Hematopoietic multipotent progenitor cell treated with erythropoietin and hydrocortisone succinate and interleukin-3 and kit ligand, for 17 days (in vitro differentiated cells): ENCODE data around the gene SERPINA4.

ENCODE experiments used
- DNase-seq: peaks from one replicate; pipeline ENCODE4 v3.0.0-alpha.2; 2015; ENCODE audit warnings: low spot score

Gene SERPINA4, protein sequence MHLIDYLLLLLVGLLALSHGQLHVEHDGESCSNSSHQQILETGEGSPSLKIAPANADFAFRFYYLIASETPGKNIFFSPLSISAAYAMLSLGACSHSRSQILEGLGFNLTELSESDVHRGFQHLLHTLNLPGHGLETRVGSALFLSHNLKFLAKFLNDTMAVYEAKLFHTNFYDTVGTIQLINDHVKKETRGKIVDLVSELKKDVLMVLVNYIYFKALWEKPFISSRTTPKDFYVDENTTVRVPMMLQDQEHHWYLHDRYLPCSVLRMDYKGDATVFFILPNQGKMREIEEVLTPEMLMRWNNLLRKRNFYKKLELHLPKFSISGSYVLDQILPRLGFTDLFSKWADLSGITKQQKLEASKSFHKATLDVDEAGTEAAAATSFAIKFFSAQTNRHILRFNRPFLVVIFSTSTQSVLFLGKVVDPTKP

DNA sequence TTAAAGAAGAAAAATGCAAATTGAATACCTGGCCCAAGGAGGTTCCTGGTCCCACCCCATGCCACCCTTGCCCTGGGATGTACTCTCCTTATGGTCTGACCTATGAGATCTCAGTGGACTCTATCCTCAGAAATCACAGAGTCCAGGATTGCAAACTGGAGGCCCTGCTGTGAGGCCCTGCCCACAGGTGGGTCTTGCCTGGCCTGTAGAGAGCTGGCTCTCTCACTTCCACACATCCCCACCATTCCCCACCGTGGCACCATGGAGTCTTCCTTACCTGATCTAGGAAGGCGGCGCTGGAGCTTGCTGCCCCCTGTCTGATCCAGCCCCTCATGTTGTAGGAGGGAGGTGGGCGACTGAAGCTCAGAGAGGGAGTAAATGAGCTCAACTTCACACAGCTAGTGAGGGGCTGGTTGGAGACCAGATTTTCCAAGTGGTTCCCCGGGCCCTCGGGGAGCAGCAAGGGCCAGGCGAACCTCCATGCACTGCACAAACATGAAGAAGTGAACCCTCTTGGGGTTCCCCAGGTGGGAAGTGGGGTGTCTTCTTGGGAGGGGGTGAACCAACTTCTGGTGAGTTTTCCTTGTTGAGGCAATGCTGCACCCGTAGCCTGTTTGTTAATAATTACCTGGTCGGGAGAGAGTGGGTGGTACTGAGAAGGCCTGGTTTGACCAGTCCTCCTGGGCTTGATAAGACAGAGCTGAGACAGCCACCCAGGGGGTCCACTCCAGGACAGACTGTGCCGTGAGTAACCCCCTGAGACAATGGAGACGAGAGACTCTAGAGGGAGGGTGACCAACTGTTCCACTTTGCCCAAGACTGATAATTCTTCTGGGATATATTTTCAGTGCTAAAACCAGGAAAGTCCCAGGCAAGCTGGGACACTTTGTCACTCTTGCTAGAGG lies at the start of gene SERPINA4:
TSS of gene SERPINA4 (plus strand) at position 692 of the 905 bp plus-strand sequence. CDS start 2,041 bp downstream, outside the sequence.
- no peak for DNase-seq

DNA sequence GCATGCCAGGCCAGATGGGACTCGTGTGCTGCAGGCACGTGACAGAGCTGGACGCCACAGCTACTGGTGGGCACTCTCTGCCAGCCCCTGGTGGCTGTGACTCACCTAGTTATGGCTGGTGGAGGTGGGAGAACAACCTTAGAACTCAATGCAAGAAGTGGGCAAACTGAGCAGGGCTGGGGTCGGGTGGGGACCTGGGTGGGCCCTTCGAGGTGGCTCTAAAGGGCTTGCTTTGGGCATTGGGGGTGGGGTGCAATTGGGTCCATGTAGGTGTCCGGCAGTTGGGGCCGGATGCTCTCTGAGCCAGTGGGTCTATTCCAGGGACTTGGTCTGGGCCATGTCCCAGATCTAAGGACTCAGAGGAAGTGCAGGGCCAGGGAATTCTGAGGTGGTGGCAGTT lies 46.9 kb upstream of the SERPINA4 start:
- no peak for DNase-seq

- no peak for DNase-seq
Observed at GRCh38 chr14:94515426-94515825, 45.8 kb upstream of the SERPINA4 start.

DNA sequence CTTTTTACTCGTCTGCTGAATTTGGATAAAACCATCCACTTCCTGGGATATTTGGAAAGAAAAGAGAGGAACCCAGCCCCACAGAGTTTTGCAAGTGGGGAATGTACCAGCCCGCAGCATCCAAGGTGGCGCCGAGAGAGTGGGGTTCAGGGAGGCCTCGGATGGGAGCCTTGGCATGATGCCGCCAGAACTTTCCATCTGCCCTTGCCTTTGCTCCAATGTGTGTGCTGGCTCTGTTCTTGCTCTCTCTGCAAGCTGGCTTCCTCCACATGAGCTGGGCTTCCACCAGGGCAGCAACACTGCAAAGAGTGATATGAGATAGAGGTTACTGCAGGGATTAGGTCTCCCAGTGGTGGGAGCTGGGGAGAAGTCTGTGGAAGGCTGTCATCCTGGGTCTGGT lies 45.4 kb upstream of the SERPINA4 start:
- no peak for DNase-seq

GRCh38 chr14:94517248-94517640 lies 44.0 kb upstream of the SERPINA4 start:
- DNase-seq: no peak

DNA sequence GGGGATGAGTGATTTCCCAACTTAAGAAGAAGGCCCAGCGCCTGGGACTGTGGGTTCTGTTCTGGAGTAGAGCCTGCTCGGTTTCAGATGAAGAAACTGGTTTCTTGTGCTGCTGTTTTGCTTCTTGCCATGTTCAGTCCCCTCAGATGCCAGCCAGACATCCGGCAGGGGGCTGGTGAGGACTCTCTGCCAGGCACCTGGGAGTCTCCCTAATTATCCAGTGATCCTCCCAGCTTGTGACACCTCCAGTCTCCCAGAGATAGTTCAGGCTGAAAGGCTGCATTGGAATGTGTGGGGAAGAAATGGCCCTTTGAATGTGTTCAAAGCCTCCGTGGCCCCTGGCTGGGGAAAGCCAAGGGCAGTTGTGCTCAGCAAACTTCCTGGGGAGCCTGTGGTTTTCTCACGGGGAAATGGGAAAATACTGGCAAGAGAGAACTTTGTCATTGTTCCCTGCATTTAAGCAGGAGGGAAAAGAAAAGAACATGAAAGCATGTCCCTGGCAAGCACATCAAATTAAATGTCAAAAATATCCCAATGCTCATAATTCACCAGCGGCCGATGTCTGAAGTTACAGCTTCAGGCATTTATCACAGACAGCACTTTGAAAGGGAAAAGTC lies 43.5 kb upstream of the SERPINA4 start:
- DNase-seq: no peak

GRCh38 chr14:94521375-94522114 lies 39.7 kb upstream of the SERPINA4 start:
- DNase-seq: no peak

GRCh38 chr14:94522115-94522724 lies 39.0 kb upstream of the SERPINA4 start:
- no peak for DNase-seq

DNA sequence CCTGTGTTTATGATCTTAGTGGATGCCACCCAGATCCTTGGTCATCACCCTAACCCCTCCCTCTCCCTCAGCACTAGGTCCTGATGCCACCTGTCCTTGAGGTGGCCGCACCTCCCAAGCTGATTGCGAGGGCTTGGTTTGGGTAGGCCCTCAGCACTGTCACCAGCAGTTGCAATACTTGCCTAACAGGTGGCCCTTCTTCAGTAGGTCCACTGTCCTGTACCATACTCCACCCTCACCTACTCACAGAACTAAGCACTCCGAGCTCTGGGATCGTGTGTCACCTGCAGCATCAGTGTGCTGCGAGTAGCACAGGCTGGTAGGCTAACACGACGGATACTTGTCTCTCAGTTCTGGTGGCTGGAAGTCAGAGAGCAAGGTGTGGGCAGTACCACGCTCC lies 38.0 kb upstream of the SERPINA4 start:
- no peak for DNase-seq

GRCh38 chr14:94524093-94524492 lies 37.1 kb upstream of the SERPINA4 start:
- no peak for DNase-seq

GRCh38 chr14:94531187-94531586 lies 30.1 kb upstream of the SERPINA4 start:
- no peak for DNase-seq

GRCh38 chr14:94532447-94532846 lies 28.8 kb upstream of the SERPINA4 start:
- no peak for DNase-seq

DNA sequence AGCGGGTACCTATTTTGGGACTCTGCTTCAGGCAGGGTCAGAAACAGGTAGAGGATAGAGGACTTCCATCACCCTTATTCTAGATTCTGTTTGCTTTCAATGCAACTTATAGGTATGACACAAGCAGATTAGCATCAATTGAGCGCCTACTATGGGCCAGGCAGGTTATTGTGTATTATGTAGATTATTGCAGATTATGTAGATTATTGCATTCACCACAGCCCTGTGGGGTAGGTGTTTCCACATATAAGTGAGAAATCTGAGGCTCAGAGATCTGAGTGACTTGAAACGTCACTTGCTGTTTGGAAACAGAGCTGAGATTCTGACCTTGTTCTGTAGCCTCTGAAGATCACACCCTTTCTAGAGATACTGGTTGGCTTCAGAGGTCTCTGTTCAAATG lies 25.7 kb upstream of the SERPINA4 start:
- no peak for DNase-seq

DNA sequence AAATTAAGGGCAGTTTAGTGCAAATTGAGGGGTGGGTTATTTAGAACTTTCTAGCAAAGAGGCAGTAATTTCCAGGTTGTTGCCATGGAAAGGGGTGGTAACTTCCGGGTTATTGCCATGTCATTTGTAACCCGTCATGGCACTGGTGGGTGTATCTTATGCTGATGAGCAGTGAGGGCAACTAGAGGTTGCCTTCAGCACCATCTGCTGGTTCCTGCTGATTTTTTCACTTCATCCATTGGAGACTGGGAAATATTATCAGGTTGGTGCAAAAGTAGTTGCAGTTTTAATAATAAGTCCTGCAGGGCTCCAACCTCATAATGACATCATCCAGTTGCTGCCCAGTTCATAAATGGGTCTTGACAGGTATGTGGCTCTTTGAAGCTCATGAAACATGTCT lies 24.4 kb upstream of the SERPINA4 start:
- DNase-seq: no peak

DNA sequence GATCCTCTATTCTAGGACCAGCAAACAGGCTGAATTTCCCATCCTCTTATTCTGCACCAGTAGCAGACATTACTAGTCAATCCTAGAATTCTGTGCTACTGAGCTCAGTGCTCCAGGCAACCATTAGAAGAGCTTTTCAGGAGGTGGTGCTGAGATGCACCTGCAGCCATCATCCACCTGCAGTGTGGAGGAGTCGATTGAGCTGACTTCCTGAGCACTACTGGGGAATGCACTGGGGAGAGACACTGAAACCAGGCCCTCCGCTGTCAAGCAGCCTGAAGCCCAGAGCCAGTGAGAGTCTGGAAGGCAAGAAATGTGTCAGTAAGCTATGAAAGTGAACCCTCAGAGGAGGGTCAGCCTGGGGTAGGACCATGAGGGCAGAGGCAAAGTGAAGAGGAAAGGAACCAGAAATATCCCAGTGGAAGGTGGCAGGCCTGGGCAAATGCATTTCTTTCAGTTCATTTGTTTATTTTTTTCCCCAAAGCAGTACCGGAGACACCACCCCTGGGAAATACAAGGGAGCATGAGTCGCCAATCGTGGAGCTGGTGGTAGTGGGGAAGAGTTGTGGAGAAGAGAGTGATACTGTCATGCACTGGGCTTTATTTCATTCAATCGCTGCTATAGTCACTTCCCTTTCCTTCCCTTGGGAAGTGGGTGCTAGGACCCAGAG lies 23.0 kb upstream of the SERPINA4 start:
- no peak for DNase-seq

- no peak for DNase-seq
Observed at GRCh38 chr14:94539181-94539580, 22.1 kb upstream of the SERPINA4 start.

DNA sequence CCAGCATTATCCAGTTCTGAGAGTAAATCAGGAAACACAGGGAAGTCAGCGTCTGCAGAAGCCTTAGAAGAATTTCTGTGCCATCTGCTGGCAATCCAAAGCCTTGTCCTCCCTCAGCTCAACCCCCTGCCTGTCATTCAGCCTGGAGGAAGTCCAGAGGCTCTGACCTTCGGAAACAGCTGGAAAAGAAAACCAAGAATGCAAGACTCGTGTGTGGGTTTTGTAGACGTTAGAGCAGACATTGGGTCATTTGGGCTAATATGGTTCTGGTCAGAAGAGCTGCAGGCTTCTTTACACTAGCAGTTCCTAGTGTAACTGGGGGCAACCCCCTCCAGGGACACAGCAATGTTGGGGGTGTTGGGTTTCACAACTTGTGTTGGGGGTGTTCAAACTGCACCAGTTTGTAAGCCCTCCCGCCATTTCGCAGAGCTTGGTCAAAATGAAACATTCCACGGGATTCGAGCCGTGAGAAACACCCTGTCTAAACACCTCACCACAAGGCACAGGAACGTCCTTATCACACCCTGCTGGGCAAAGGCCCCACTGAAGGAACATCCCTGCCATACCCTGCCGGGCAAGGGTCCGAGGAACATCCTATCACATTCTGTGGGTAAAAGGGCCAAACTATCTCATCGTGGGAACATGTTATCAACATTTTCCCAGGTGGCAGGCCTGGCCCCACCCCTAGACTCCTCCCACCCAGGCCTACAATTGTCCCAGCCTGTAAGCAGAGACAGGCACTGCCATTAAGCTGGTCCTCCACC lies 21.0 kb upstream of the SERPINA4 start:
- DNase-seq: no peak

DNA sequence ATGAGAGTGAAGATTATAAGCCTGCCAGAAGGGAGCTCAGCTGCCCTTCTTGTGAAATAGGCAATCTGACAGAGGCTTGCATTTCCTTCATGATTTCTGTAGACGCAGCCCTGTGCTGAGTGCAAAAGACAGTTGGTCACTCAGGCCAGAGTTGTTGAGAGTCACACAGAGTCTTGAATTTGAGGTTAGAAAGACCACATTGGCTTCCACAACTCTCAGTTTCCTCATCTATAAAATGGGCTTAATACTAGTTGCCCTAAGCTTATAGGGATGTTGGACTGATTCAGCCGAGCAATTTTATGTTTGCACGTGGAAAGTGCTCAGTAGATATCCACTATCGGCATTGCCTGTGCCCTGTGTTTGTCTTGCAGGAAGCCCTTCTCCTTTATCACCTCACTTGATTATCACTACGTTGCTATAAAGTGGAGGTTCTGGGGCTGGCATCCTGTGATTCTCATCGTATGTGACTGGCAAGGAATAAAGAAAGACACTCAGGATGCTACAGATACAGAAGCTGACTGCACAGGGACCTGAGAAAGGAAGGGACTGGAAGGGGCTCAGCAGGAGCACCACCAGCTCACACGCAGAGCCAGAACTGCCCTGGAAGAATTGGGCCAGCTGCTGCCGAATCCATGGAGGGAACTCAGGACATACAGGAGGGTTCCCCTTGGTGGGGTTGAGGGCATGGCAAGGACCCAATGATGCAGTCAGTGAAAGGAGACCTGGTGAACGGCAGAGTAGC lies 19.8 kb upstream of the SERPINA4 start:
- no peak for DNase-seq

DNA sequence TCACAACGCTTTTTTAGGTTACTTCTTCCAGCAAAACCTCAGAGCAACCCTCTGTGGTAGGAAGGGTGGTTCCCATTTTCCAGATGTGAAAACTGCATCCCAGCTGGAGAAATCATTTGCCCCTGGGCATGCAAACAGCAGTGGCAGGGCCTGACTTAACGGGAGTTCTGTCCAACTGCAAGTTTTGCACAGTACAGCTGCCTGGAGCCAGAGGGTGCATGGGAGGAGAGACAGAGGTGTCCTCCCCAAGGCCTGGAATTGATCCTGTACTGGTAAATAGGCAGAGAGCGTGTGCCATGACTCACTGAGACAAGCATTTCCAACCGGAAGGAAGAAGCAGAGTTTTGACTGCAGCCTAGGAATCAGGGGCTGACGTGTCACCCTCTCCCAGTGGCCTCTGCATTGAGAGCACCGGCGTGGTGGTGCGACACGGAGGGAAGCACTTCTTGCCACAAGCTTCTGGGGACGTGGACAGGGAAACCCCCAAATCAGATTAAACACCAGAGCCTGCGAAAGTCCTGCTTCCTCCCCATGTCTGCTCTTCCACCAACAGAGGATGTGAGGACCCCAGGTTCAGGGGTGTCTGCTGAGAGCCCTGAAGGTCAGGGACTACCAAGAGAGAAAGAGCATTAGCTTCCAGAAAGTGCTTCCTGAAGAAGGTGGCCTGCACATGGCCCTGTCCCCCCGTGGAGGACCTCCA lies 19.0 kb upstream of the SERPINA4 start:
- DNase-seq: no peak
